Anterior cingulate cortex (tissue), 58 donors: ENCODE data around the gene HERC2.

ENCODE experiments used
- DNase-seq, 58 donors: peaks; one replicate each; lab custom pipeline; 2025; lab: John Stamatoyannopoulos, UW

The HERC2 gene

GRCh38 chr15:28081594-28081993, 240.4 kb downstream of the HERC2 start:
- no peak for DNase-seq

- no peak for DNase-seq
These were observed 241.6 kb downstream of the HERC2 start for GRCh38 chr15:28080386-28080785.

GRCh38 chr15:28079313-28079969, 242.5 kb downstream of the HERC2 start:
- DNase-seq, result no peak

GRCh38 chr15:28078191-28078719, 243.7 kb downstream of the HERC2 start:
- no peak for DNase-seq

GRCh38 chr15:28075573-28075972, 246.4 kb downstream of the HERC2 start:
- DNase-seq, result no peak

DNA sequence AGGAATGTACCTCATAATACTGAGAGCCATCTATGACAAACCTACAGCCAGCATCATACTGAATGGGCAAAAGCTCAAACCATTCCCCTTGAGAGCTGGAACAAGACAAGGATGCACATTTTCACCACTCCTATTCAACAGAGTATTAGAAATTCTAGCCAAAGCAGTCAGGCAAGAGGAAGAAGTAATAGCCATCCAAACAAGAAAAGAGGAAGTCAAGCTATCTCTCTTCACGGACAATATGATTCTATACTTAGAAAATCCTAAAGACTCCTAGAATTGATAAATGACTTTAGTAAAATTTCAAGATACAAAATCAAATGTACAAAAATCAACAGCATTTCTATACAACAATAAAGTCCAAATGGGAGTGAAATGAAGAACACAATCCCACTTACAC, 253.0 kb downstream of the HERC2 start:
- DNase-seq, result no peak

- no peak for DNase-seq
These were observed 255.7 kb downstream of the HERC2 start for GRCh38 chr15:28066231-28066630.
